ENCODE results near the gene BUB1B. TPM values are rescaled to one million over a fixed set of nuclear protein-coding genes. Genes with fewer than 3 reads are reported as not detected.

BUB1B gene
- total and polyA plus RNA-seq, 4 donors: 0.08 to 31.1 (median 0.84) TPM

DNA sequence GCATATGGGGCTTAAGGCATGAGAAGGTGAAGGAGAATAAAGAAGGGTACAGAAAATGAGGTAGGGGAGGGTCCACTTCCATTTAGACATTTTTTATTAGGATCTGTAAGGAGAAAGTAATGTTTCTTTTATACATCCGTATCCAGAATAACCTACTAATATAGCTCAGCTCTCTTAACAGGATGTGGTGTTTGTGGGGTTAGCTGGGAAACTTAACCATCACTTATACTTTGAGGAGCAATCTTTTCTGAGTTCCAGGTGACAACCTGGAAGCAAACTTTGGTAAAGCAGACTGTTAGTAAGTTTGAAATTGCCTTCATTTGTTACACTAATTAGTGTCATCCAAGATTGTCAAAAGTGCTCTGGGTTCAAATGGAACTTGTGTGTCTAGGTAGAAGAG, 36.6 kb downstream of the BUB1B start (continued):
- TF ChIP-seq HNF4G (IDR thresholded peaks at IDR 0.05) (no peak), SP1 (IDR thresholded peaks at IDR 0.05) (no peak), JUND (IDR thresholded peaks at IDR 0.05) (no peak)
- TF ChIP-seq, protein P1, sequence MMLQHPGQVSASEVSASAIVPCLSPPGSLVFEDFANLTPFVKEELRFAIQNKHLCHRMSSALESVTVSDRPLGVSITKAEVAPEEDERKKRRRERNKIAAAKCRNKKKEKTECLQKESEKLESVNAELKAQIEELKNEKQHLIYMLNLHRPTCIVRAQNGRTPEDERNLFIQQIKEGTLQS (IDR thresholded peaks at IDR 0.05): no peak

DNA sequence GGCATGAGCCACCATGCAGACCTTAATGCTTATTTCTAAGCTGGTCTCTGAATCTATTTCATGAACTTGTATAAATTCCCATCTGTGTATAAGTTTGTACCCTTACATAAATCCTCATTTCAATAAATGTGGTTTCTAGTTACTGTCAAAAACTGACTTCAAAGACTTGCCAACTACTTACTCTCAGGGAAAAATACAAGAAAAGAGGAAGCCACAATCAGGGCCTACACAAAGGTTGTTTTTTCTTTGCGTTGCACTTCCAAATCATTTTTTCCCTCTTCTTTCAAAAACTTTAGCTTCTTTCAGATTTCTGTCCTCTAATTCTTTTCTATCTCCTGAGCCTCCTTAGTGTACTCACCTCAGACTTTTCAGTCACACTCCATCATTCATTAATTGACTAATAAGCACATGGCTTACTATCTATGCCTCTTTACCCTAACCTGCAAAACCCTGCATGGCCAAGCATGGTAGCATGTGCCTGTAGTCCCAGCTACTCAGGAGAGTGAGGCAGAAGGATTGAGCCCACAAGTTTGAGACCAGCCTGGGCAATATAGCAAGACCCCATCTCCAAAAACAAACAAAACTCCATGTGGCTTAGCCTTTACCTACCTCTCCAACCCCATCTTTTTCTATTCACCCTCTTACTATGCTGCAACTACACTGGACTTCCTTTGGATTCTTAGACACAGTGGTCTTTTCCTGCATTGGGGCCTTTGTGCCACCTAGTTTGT, 37.7 kb downstream of the BUB1B start:
- Histone ChIP-seq H3K27me3 (ENCODE audit: control insufficient read depth in 4 of 4, insufficient read depth in 4 of 4, low read length in 3 of 4) (no peaks in the 10 kb centered on the region), H3K27ac (ENCODE audit: low read depth in 1 of 2, low read length in 2 of 2) (no peak overlapping the region), H3K9ac (ENCODE audit: low read depth in 1 of 2, low read length in 2 of 2) (no peak overlapping the region), H3K9me3 (ENCODE audit: control insufficient read depth in 4 of 4, low read length in 3 of 4) (no peaks in the 10 kb centered on the region), H3K4me3 (ENCODE audit: low read depth in 1 of 3, low read length in 3 of 3) (no peak overlapping the region), H3K4me1 (ENCODE audit: control insufficient read depth in 4 of 4, insufficient read depth in 4 of 4, low read length in 3 of 4) (no peaks in the 10 kb centered on the region), H3K36me3 (ENCODE audit: control insufficient read depth in 4 of 4, insufficient read depth in 3 of 4, low read depth in 1 of 4, low read length in 3 of 4) (no peaks in the 10 kb centered on the region)
- DNase-seq (ENCODE audit: low spot score): no peak
- WGBS: 84% methylated on average over 1 of the region's 1 CpG
- TF ChIP-seq FOXA2 (IDR thresholded peaks at IDR 0.05) (no peak), FOXA1 (IDR thresholded peaks at IDR 0.05) (no peak), YY1 (IDR thresholded peaks at IDR 0.05) (no peak), HNF4G (IDR thresholded peaks at IDR 0.05) (no peak), NR2F2 (IDR thresholded peaks at IDR 0.05) (no peak), EGR1 (IDR thresholded peaks at IDR 0.05; ENCODE audit: low read depth in 2 of 2) (no peak), TAF1 (conservative IDR thresholded peaks at IDR 0.05) (no peak), SP1 (IDR thresholded peaks at IDR 0.05) (no peak), RAD21 (IDR thresholded peaks at IDR 0.05) (no peak), GABPA (IDR thresholded peaks at IDR 0.05 in 1 of 2, conservative IDR thresholded peaks at IDR 0.05 in 1 of 2) (no peak), RXRA (IDR thresholded peaks at IDR 0.05) (no peak), HNF4A (conservative IDR thresholded peaks at IDR 0.05) (no peak)
- TF ChIP-seq, protein P2, sequence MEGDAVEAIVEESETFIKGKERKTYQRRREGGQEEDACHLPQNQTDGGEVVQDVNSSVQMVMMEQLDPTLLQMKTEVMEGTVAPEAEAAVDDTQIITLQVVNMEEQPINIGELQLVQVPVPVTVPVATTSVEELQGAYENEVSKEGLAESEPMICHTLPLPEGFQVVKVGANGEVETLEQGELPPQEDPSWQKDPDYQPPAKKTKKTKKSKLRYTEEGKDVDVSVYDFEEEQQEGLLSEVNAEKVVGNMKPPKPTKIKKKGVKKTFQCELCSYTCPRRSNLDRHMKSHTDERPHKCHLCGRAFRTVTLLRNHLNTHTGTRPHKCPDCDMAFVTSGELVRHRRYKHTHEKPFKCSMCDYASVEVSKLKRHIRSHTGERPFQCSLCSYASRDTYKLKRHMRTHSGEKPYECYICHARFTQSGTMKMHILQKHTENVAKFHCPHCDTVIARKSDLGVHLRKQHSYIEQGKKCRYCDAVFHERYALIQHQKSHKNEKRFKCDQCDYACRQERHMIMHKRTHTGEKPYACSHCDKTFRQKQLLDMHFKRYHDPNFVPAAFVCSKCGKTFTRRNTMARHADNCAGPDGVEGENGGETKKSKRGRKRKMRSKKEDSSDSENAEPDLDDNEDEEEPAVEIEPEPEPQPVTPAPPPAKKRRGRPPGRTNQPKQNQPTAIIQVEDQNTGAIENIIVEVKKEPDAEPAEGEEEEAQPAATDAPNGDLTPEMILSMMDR (IDR thresholded peaks at IDR 0.05; ENCODE audit: low read depth, low read length, missing input control): no peak
- TF ChIP-seq, protein P3, sequence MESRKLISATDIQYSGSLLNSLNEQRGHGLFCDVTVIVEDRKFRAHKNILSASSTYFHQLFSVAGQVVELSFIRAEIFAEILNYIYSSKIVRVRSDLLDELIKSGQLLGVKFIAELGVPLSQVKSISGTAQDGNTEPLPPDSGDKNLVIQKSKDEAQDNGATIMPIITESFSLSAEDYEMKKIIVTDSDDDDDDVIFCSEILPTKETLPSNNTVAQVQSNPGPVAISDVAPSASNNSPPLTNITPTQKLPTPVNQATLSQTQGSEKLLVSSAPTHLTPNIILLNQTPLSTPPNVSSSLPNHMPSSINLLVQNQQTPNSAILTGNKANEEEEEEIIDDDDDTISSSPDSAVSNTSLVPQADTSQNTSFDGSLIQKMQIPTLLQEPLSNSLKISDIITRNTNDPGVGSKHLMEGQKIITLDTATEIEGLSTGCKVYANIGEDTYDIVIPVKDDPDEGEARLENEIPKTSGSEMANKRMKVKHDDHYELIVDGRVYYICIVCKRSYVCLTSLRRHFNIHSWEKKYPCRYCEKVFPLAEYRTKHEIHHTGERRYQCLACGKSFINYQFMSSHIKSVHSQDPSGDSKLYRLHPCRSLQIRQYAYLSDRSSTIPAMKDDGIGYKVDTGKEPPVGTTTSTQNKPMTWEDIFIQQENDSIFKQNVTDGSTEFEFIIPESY (IDR thresholded peaks at IDR 0.05): no peak
- TF ChIP-seq, protein P4, sequence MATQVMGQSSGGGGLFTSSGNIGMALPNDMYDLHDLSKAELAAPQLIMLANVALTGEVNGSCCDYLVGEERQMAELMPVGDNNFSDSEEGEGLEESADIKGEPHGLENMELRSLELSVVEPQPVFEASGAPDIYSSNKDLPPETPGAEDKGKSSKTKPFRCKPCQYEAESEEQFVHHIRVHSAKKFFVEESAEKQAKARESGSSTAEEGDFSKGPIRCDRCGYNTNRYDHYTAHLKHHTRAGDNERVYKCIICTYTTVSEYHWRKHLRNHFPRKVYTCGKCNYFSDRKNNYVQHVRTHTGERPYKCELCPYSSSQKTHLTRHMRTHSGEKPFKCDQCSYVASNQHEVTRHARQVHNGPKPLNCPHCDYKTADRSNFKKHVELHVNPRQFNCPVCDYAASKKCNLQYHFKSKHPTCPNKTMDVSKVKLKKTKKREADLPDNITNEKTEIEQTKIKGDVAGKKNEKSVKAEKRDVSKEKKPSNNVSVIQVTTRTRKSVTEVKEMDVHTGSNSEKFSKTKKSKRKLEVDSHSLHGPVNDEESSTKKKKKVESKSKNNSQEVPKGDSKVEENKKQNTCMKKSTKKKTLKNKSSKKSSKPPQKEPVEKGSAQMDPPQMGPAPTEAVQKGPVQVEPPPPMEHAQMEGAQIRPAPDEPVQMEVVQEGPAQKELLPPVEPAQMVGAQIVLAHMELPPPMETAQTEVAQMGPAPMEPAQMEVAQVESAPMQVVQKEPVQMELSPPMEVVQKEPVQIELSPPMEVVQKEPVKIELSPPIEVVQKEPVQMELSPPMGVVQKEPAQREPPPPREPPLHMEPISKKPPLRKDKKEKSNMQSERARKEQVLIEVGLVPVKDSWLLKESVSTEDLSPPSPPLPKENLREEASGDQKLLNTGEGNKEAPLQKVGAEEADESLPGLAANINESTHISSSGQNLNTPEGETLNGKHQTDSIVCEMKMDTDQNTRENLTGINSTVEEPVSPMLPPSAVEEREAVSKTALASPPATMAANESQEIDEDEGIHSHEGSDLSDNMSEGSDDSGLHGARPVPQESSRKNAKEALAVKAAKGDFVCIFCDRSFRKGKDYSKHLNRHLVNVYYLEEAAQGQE (IDR thresholded peaks at IDR 0.05): no peak
- TF ChIP-seq, protein P5, sequence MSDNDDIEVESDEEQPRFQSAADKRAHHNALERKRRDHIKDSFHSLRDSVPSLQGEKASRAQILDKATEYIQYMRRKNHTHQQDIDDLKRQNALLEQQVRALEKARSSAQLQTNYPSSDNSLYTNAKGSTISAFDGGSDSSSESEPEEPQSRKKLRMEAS (IDR thresholded peaks at IDR 0.05): no peak
